ENCODE data around the gene FRY.

- TF ChIP-seq POLR2A (IDR thresholded peaks at IDR 0.05; ENCODE audit: low read length) (no peak), GATA1 (IDR thresholded peaks at IDR 0.05; ENCODE audit: low read depth, low read length) (no peak)
Measured at GRCh38 chr13:32298695-32299094, 267.1 kb downstream of the FRY start.

All from erythroblast (primary cell).